GM23338 (cell line): Measurements from ENCODE around the gene UBE3A. TPM values are rescaled to one million over a fixed set of nuclear protein-coding genes. Genes with fewer than 3 reads are reported as not detected.
A peak's percentile ranks its signal among the peaks of the same experiment; 100 is the strongest.

ENCODE experiments used
- ATAC-seq: fragments of 200-7000 bp; cut with Tn5 transposase; 3 replicates; pipeline ENCODE4 v1.9.1; 2020
- DNase-seq: peaks from one replicate; pipeline ENCODE4 v3.0.0-alpha.2; 2015; ENCODE audit warnings: low spot score
- H2AFZ ChIP-seq: fragments of 200-600 bp; sonication (generic); 2 replicates; pipeline ENCODE4 v1.8.0; 2016; ENCODE audit warnings: antibody characterized with exemption, mild to moderate bottlenecking, moderate library complexity
- H3F3A ChIP-seq: fragments of 200-600 bp; sonication (generic); replicated peaks from 2 replicates; pipeline ENCODE4 v1.8.0; 2017; ENCODE audit warnings: antibody characterized with exemption, mixed run types, low read depth
- H3K27ac ChIP-seq: fragments of 200-600 bp; sonication (generic); 2 replicates; pipeline ENCODE4 v1.6.1; 2016; ENCODE audit warnings: low read depth
- H3K27me3 ChIP-seq: fragments of 200-600 bp; sonication (generic); 2 replicates; pipeline ENCODE4 v1.8.0; 2016; ENCODE audit warnings: mild to moderate bottlenecking, mixed run types, moderate library complexity; ENCODE audit not compliant: insufficient read depth
- H3K36me3 ChIP-seq: fragments of 200-600 bp; sonication (generic); 2 replicates; pipeline ENCODE4 v1.8.0; 2016; ENCODE audit warnings: mild to moderate bottlenecking; ENCODE audit not compliant: insufficient read depth
- H3K4me1 ChIP-seq: fragments of 200-600 bp; sonication (generic); 2 replicates; pipeline ENCODE4 v1.8.0; 2016; ENCODE audit warnings: mild to moderate bottlenecking, moderate library complexity; ENCODE audit not compliant: insufficient read depth
- H3K4me2 ChIP-seq: fragments of 200-600 bp; sonication (generic); 2 replicates; pipeline ENCODE4 v1.7.1; 2017; ENCODE audit warnings: mixed run types
- H3K4me3 ChIP-seq: fragments of 200-600 bp; sonication (generic); 2 replicates; pipeline ENCODE4 v1.6.1; 2016; ENCODE audit warnings: mixed run types
- H3K79me2 ChIP-seq: fragments of 200-600 bp; sonication (generic); replicated peaks from 2 replicates; pipeline ENCODE4 v1.8.0; 2017; ENCODE audit warnings: mild to moderate bottlenecking; ENCODE audit not compliant: insufficient read depth
- H3K9me2 ChIP-seq: fragments of 200-600 bp; sonication (generic); 2 replicates; pipeline ENCODE4 v1.8.0; 2017; ENCODE audit not compliant: insufficient read depth
- H4K20me1 ChIP-seq: fragments of 200-600 bp; sonication (generic); replicated peaks from 2 replicates; pipeline ENCODE4 v1.8.0; 2017; ENCODE audit warnings: mild to moderate bottlenecking; ENCODE audit not compliant: insufficient read depth
- H3K27ac Mint-ChIP-seq: 2 replicates; pipeline ENCODE4 v1.8.0; 2020; ENCODE audit warnings: inconsistent platforms, mild to moderate bottlenecking, moderate library complexity, mixed read lengths
- H3K27me3 Mint-ChIP-seq: 3 replicates; pipeline ENCODE4 v1.8.0; 2022; ENCODE audit warnings: low read depth, mild to moderate bottlenecking, moderate library complexity, mixed read lengths, inconsistent platforms; ENCODE audit not compliant: insufficient read depth, poor library complexity
- H3K36me3 Mint-ChIP-seq: 3 replicates; pipeline ENCODE4 v1.8.0; 2021; ENCODE audit warnings: low read depth, mild to moderate bottlenecking, inconsistent platforms, moderate library complexity, mixed read lengths
- H3K4me1 Mint-ChIP-seq: 3 replicates; pipeline ENCODE4 v1.8.0; 2020; ENCODE audit warnings: mild to moderate bottlenecking, inconsistent platforms, mixed read lengths
- H3K4me3 Mint-ChIP-seq: 3 replicates; pipeline ENCODE4 v1.8.0; 2021; ENCODE audit warnings: moderate library complexity, mild to moderate bottlenecking, inconsistent platforms, mixed read lengths
- H3K9me3 Mint-ChIP-seq: 3 replicates; pipeline ENCODE4 v1.8.0; 2020; ENCODE audit warnings: moderate library complexity, mild to moderate bottlenecking, inconsistent platforms, mixed read lengths
- CREB1 ChIP-seq: fragments of 250-450 bp; sonication (Bioruptor Pico); IDR thresholded peaks from 2 replicates; pipeline ENCODE4 v1.5.0; 2020; ENCODE audit warnings: low read depth, mild to moderate bottlenecking, moderate library complexity
- CTCF ChIP-seq, 2 experiments: fragments of 200-600 bp in 1 of 2; sonication (generic) in 1 of 2; conservative IDR thresholded peaks; 2 replicates each; pipeline versions ENCODE4 v1.5.1 to v1.6.1; 2016 to 2017; ENCODE audit warnings: antibody characterized with exemption in 2 of 2, low read depth in 2 of 2, mild to moderate bottlenecking in 2 of 2, moderate library complexity in 1 of 2
- ETS1 ChIP-seq: IDR thresholded peaks from 2 replicates; pipeline ENCODE4 v1.6.1; 2016; ENCODE audit warnings: antibody characterized with exemption
- EZH2 ChIP-seq: fragments of 200-600 bp; sonication (generic); IDR thresholded peaks from one replicate; pipeline ENCODE4 v1.8.0; 2017; ENCODE audit warnings: antibody characterized with exemption, mild to moderate bottlenecking, low read depth; ENCODE audit not compliant: unreplicated experiment
- EZH2phosphoT487 ChIP-seq: fragments of 200-600 bp; sonication (generic); IDR thresholded peaks from one replicate; pipeline ENCODE4 v1.8.1; 2018; ENCODE audit warnings: antibody characterized with exemption; ENCODE audit not compliant: unreplicated experiment
- JUNB ChIP-seq: IDR thresholded peaks from one replicate; pipeline ENCODE4 v1.6.1; 2016; ENCODE audit warnings: antibody characterized with exemption; ENCODE audit not compliant: unreplicated experiment
- NANOG ChIP-seq: IDR thresholded peaks from 2 replicates; pipeline ENCODE4 v1.6.1; 2016; ENCODE audit warnings: antibody characterized with exemption, borderline replicate concordance
- POLR2AphosphoS5 ChIP-seq: IDR thresholded peaks from 2 replicates; pipeline ENCODE4 v1.6.1; 2016; ENCODE audit warnings: antibody characterized with exemption, low read depth
- STAT1 ChIP-seq: IDR thresholded peaks from one replicate; pipeline ENCODE4 v1.6.1; 2016; ENCODE audit warnings: antibody characterized with exemption; ENCODE audit not compliant: unreplicated experiment
- ZNF114 ChIP-seq: fragments of 250-450 bp; sonication (Bioruptor Pico); IDR thresholded peaks from 2 replicates; pipeline ENCODE4 v1.5.0; 2020; ENCODE audit warnings: mild to moderate bottlenecking, moderate library complexity
- ZNF331 ChIP-seq: fragments of 250-450 bp; sonication (Bioruptor Pico); IDR thresholded peaks from 2 replicates; pipeline ENCODE4 v1.5.0; 2020; ENCODE audit warnings: low read depth, mild to moderate bottlenecking, moderate library complexity
- polyA plus RNA-seq: library from polyadenylated mRNA; unstranded; fragments of >200 nt; fragmentation: Nextera tagmentation; extraction: Ambion mirVana; gene quantifications from 2 replicates; pipeline ENCODE4 v1.2.1, GENCODE V29; 2016
- total RNA-seq: library from RNA; depleted of rRNA; stranded (reverse); fragments of >200 nt; shearing (Covaris generic); gene quantifications from 2 replicates; pipeline ENCODE4 v1.2.3, GENCODE V29; 2014
- TF ChIP-seq, protein P1 (sequence below): IDR thresholded peaks from one replicate; pipeline ENCODE4 v1.6.1; 2018; ENCODE audit warnings: antibody characterized with exemption; ENCODE audit not compliant: unreplicated experiment
- TF ChIP-seq, protein P2 (sequence below): fragments of 250-450 bp; sonication (Bioruptor Pico); IDR thresholded peaks from 2 replicates; pipeline ENCODE4 v1.5.0; 2020; ENCODE audit warnings: mild to moderate bottlenecking, moderate library complexity

Gene UBE3A
- total and polyA plus RNA-seq, 2 experiments from 2014 or later: 96.1 to 150 TPM

DNA sequence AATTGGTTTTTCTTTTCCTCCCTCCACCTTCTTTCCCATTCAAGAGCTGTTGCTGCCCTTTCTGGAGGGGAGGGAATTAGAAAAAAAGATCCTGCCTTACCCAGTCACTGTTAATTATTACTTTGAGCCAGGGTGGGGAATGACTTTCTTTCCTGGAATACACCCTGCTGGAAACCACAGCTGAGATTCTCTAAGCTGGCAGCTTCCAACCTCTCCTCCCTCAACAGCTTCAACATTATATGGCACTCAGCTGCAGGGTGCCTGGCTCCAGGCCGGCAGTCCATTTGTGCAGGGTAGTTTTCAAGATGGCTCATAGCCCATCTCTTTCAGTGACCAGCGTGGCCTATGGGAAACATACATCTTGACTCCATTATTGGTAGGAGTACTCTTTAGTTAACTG, 105.8 kb downstream of the UBE3A start:
- Mint-ChIP-seq H3K9me3 (peaks cover 3% of the 10 kb centered on the region; the same call in 2 of the 3 replicates), H3K4me3 (no peak overlapping the region), H3K27me3 (peaks cover 10% of the 10 kb centered on the region), H3K27ac (no peak overlapping the region), H3K4me1 (peaks cover 15% of the 10 kb centered on the region), H3K36me3 (peaks cover 36% of the 10 kb centered on the region)
- Histone ChIP-seq H3K4me2 (no peak overlapping the region), H4K20me1 (no peaks in the 10 kb centered on the region; the same call in 1 of the 2 replicates), H3K9me2 (0 out of 2 replicates have a peak, but pooled peaks cover 2% of the 10 kb centered on the region), H3F3A (no peaks in the 10 kb centered on the region), H3K27ac (peak overlapping the region; percentile 46; the same call in 1 of the 2 replicates), H2AFZ (no peak overlapping the region), H3K4me1 (peaks cover 13% of the 10 kb centered on the region), H3K27me3 (no peaks in the 10 kb centered on the region), H3K4me3 (no peak overlapping the region), H3K79me2 (no peaks in the 10 kb centered on the region), H3K36me3 (no peaks in the 10 kb centered on the region)
- DNase-seq (no peak), ATAC-seq (no peak)
- TF ChIP-seq CTCF (conservative IDR thresholded peaks at IDR 0.05; ENCODE audit: low read depth in 2 of 2) (no peak), ZNF331 (no peak), EZH2phosphoT487 (no peak), CREB1 (CRISPR knock-in tag) (no peak), NANOG (no peak), STAT1 (no peak), ETS1 (no peak), ZNF114 (CRISPR knock-in tag) (no peak), EZH2 (no peak), POLR2AphosphoS5 (no peak), JUNB (no peak)
- TF ChIP-seq, protein P1, sequence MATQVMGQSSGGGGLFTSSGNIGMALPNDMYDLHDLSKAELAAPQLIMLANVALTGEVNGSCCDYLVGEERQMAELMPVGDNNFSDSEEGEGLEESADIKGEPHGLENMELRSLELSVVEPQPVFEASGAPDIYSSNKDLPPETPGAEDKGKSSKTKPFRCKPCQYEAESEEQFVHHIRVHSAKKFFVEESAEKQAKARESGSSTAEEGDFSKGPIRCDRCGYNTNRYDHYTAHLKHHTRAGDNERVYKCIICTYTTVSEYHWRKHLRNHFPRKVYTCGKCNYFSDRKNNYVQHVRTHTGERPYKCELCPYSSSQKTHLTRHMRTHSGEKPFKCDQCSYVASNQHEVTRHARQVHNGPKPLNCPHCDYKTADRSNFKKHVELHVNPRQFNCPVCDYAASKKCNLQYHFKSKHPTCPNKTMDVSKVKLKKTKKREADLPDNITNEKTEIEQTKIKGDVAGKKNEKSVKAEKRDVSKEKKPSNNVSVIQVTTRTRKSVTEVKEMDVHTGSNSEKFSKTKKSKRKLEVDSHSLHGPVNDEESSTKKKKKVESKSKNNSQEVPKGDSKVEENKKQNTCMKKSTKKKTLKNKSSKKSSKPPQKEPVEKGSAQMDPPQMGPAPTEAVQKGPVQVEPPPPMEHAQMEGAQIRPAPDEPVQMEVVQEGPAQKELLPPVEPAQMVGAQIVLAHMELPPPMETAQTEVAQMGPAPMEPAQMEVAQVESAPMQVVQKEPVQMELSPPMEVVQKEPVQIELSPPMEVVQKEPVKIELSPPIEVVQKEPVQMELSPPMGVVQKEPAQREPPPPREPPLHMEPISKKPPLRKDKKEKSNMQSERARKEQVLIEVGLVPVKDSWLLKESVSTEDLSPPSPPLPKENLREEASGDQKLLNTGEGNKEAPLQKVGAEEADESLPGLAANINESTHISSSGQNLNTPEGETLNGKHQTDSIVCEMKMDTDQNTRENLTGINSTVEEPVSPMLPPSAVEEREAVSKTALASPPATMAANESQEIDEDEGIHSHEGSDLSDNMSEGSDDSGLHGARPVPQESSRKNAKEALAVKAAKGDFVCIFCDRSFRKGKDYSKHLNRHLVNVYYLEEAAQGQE: no peak
- TF ChIP-seq, protein P2, sequence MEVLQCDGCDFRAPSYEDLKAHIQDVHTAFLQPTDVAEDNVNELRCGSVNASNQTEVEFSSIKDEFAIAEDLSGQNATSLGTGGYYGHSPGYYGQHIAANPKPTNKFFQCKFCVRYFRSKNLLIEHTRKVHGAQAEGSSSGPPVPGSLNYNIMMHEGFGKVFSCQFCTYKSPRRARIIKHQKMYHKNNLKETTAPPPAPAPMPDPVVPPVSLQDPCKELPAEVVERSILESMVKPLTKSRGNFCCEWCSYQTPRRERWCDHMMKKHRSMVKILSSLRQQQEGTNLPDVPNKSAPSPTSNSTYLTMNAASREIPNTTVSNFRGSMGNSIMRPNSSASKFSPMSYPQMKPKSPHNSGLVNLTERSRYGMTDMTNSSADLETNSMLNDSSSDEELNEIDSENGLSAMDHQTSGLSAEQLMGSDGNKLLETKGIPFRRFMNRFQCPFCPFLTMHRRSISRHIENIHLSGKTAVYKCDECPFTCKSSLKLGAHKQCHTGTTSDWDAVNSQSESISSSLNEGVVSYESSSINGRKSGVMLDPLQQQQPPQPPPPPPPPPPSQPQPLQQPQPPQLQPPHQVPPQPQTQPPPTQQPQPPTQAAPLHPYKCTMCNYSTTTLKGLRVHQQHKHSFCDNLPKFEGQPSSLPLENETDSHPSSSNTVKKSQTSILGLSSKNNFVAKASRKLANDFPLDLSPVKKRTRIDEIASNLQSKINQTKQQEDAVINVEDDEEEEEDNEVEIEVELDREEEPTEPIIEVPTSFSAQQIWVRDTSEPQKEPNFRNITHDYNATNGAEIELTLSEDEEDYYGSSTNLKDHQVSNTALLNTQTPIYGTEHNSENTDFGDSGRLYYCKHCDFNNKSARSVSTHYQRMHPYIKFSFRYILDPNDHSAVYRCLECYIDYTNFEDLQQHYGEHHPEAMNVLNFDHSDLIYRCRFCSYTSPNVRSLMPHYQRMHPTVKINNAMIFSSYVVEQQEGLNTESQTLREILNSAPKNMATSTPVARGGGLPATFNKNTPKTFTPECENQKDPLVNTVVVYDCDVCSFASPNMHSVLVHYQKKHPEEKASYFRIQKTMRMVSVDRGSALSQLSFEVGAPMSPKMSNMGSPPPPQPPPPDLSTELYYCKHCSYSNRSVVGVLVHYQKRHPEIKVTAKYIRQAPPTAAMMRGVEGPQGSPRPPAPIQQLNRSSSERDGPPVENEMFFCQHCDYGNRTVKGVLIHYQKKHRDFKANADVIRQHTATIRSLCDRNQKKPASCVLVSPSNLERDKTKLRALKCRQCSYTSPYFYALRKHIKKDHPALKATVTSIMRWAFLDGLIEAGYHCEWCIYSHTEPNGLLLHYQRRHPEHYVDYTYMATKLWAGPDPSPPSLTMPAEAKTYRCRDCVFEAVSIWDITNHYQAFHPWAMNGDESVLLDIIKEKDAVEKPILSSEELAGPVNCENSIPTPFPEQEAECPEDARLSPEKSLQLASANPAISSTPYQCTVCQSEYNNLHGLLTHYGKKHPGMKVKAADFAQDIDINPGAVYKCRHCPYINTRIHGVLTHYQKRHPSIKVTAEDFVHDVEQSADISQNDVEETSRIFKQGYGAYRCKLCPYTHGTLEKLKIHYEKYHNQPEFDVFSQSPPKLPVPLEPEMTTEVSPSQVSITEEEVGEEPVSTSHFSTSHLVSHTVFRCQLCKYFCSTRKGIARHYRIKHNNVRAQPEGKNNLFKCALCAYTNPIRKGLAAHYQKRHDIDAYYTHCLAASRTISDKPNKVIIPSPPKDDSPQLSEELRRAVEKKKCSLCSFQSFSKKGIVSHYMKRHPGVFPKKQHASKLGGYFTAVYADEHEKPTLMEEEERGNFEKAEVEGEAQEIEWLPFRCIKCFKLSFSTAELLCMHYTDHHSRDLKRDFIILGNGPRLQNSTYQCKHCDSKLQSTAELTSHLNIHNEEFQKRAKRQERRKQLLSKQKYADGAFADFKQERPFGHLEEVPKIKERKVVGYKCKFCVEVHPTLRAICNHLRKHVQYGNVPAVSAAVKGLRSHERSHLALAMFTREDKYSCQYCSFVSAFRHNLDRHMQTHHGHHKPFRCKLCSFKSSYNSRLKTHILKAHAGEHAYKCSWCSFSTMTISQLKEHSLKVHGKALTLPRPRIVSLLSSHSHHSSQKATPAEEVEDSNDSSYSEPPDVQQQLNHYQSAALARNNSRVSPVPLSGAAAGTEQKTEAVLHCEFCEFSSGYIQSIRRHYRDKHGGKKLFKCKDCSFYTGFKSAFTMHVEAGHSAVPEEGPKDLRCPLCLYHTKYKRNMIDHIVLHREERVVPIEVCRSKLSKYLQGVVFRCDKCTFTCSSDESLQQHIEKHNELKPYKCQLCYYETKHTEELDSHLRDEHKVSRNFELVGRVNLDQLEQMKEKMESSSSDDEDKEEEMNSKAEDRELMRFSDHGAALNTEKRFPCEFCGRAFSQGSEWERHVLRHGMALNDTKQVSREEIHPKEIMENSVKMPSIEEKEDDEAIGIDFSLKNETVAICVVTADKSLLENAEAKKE (CRISPR knock-in tag): no peak
